Body of pancreas (tissue), 4 donors: ENCODE measurements around the gene ACTR3.

Experiments used
- CTCF ChIP-seq, 7 experiments: fragments of 450-650 bp in 4 of 7; fragments of 200-600 bp in 3 of 7; sonication (generic) in 3 of 7; IDR thresholded peaks; one replicate each; pipeline ENCODE4 v1.5.1; 2016 to 2019; ENCODE audit warnings: antibody characterized with exemption in 7 of 7
- POLR2A ChIP-seq, 3 donors: fragments of 450-650 bp; IDR thresholded peaks; one replicate each; pipeline ENCODE4 v1.6.1; 2016; ENCODE audit warnings: antibody characterized with exemption in 3 of 3, mild to moderate bottlenecking in 2 of 3

GRCh38 chr2:114010001-114010400 lies 120.1 kb downstream of the ACTR3 start:
- no peak for TF ChIP-seq CTCF (IDR thresholded peaks at IDR 0.05)
- no peak for TF ChIP-seq POLR2A (IDR thresholded peaks at IDR 0.05)
